Trophoblast cell (in vitro differentiated cells and primary cell): ENCODE data around the gene VIPR1.

Experiments
- DNase-seq, 2 donors: peaks; one replicate each; pipeline ENCODE4 v3.0.0-alpha.2; 2016
- H2AFZ ChIP-seq: 2 replicates; pipeline ENCODE4 v1.6.1; 2013; ENCODE audit warnings: low read length, moderate library complexity, mild to moderate bottlenecking; ENCODE audit not compliant: insufficient read depth, poor library complexity
- H2AK5ac ChIP-seq: 2 replicates; pipeline ENCODE4 v1.6.1; 2013; ENCODE audit warnings: mild to moderate bottlenecking, low read length
- H2BK120ac ChIP-seq: 2 replicates; pipeline ENCODE4 v1.6.1; 2013; ENCODE audit warnings: low read length, mild to moderate bottlenecking, moderate library complexity; ENCODE audit not compliant: insufficient read depth, poor library complexity
- H2BK12ac ChIP-seq: 2 replicates; pipeline ENCODE4 v1.6.1; 2013; ENCODE audit warnings: mild to moderate bottlenecking, low read length, moderate library complexity
- H2BK5ac ChIP-seq: 2 replicates; pipeline ENCODE4 v1.6.1; 2013; ENCODE audit warnings: low read length, low read depth, moderate library complexity, mild to moderate bottlenecking; ENCODE audit not compliant: poor library complexity
- H3K14ac ChIP-seq: 2 replicates; pipeline ENCODE4 v1.6.1; 2013; ENCODE audit warnings: mild to moderate bottlenecking, low read length
- H3K18ac ChIP-seq: 2 replicates; pipeline ENCODE4 v1.6.1; 2013; ENCODE audit warnings: mild to moderate bottlenecking, low read length
- H3K23ac ChIP-seq: 2 replicates; pipeline ENCODE4 v1.6.1; 2013; ENCODE audit warnings: low read length
- H3K27ac ChIP-seq: 2 replicates; pipeline ENCODE4 v1.5.1; 2013; ENCODE audit warnings: low read depth, mild to moderate bottlenecking, inconsistent platforms, low read length, moderate library complexity
- H3K27me3 ChIP-seq: 2 replicates; pipeline ENCODE4 v1.6.1; 2013; ENCODE audit warnings: inconsistent platforms, mild to moderate bottlenecking, low read length, moderate library complexity; ENCODE audit not compliant: insufficient read depth
- H3K36me3 ChIP-seq, 2 experiments: 1 replicate in 1 of 2; 2 replicates in 1 of 2; pipeline ENCODE4 v1.6.1; 2013; ENCODE audit warnings: low read length in 2 of 2, mild to moderate bottlenecking in 2 of 2, moderate library complexity in 1 of 2; ENCODE audit not compliant: insufficient read depth in 2 of 2, control insufficient read depth in 1 of 2
- H3K4ac ChIP-seq: 2 replicates; pipeline ENCODE4 v1.6.1; 2013; ENCODE audit warnings: low read depth, mild to moderate bottlenecking, low read length, moderate library complexity
- H3K4me1 ChIP-seq, 2 experiments: 1 replicate in 1 of 2; 2 replicates in 1 of 2; pipeline ENCODE4 v1.6.1; 2013; ENCODE audit warnings: low read length in 2 of 2, mild to moderate bottlenecking in 2 of 2, moderate library complexity in 1 of 2; ENCODE audit not compliant: insufficient read depth in 2 of 2, control insufficient read depth in 1 of 2
- H3K4me2 ChIP-seq: 2 replicates; pipeline ENCODE4 v1.6.1; 2013; ENCODE audit warnings: inconsistent platforms, mild to moderate bottlenecking, low read length, moderate library complexity
- H3K4me3 ChIP-seq: 2 replicates; pipeline ENCODE4 v1.5.1; 2013; ENCODE audit warnings: mild to moderate bottlenecking, low read depth, low read length, inconsistent platforms
- H3K79me1 ChIP-seq: one replicate; pipeline ENCODE4 v1.6.1; 2013; ENCODE audit warnings: low read length
- H3K79me2 ChIP-seq: 2 replicates; pipeline ENCODE4 v1.6.1; 2013; ENCODE audit warnings: low read length, mild to moderate bottlenecking; ENCODE audit not compliant: control insufficient read depth, insufficient read depth, poor library complexity
- H3K9ac ChIP-seq: 2 replicates; pipeline ENCODE4 v1.6.1; 2013; ENCODE audit warnings: mild to moderate bottlenecking, low read length
- H3K9me3 ChIP-seq: 2 replicates; pipeline ENCODE4 v1.6.1; 2013; ENCODE audit warnings: low read depth, mild to moderate bottlenecking, control low read depth, inconsistent platforms, low read length; ENCODE audit not compliant: insufficient read depth
- H4K12ac ChIP-seq: 2 replicates; pipeline ENCODE4 v1.6.1; 2013; ENCODE audit warnings: low read depth, mild to moderate bottlenecking, low read length, moderate library complexity
- H4K8ac ChIP-seq: 2 replicates; pipeline ENCODE4 v1.6.1; 2013; ENCODE audit warnings: low read depth, mild to moderate bottlenecking, low read length, moderate library complexity
- H4K91ac ChIP-seq: one replicate; pipeline ENCODE4 v1.6.1; 2013; ENCODE audit warnings: low read depth, mild to moderate bottlenecking, low read length, moderate library complexity
- WGBS: extraction: QIAGEN DNeasy Blood & Tissue Kit; methylation state at CpG from one replicate; pipeline ENCODE4 v1.1.7; 2013; ENCODE audit warnings: missing lambda C conversion rate; ENCODE audit not compliant: insufficient read length, insufficient coverage; ENCODE audit errors: extremely low coverage; 5-methylcytosine and 5-hydroxymethylcytosine counted together

Gene VIPR1

DNA sequence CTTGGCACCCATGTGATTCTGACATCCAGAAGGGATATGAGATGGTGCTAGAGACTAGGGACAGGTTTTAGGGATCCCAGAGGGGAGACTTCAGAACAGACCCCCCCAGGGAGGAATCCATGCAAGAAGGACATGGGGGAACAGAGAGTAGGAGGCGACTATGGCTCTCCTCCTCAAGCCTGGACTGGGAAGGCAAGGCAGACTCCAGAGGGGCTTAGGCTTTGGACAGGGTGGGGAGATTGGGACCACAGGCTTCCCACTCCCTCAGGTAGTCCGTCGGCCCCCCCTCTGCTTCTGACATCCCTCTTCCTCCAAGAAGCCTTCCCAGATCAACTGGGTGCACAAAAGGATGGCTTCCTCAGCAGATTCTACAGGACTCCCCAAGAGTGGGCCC lies 3.0 kb upstream of the VIPR1 start:
- no peak overlapping the region for H3K18ac ChIP-seq
- no peak overlapping the region for H4K8ac ChIP-seq
- no peak overlapping the region for H2BK120ac ChIP-seq
- no peak overlapping the region for H2BK12ac ChIP-seq
- H3K4me3 ChIP-seq: no peak overlapping the region
- H3K14ac ChIP-seq: no peak overlapping the region
- H3K79me1 ChIP-seq: peaks cover 8% of the 10 kb centered on the region
- no peaks in the 10 kb centered on the region for H3K36me3 ChIP-seq
- H2AFZ ChIP-seq: no peak overlapping the region
- H3K4me1 ChIP-seq: peaks cover 19 to 20% of the 10 kb centered on the region in 2 experiments
- no peak overlapping the region for H4K91ac ChIP-seq
- no peak overlapping the region for H2BK5ac ChIP-seq
- H3K23ac ChIP-seq: no peak overlapping the region
- H3K4ac ChIP-seq: no peak overlapping the region
- no peak overlapping the region for H2AK5ac ChIP-seq
- no CpG with 5 or more reads among the region's 3 CpGs for WGBS
- H3K4me2 ChIP-seq: no peak overlapping the region
- no peak overlapping the region for H3K27ac ChIP-seq
- H3K27me3 ChIP-seq: peaks cover 5% of the 10 kb centered on the region
- H3K79me2 ChIP-seq: no peaks in the 10 kb centered on the region
- no peaks in the 10 kb centered on the region for H3K9me3 ChIP-seq
- no peak for DNase-seq
- no peak overlapping the region for H4K12ac ChIP-seq
- H3K9ac ChIP-seq: no peak overlapping the region

DNA sequence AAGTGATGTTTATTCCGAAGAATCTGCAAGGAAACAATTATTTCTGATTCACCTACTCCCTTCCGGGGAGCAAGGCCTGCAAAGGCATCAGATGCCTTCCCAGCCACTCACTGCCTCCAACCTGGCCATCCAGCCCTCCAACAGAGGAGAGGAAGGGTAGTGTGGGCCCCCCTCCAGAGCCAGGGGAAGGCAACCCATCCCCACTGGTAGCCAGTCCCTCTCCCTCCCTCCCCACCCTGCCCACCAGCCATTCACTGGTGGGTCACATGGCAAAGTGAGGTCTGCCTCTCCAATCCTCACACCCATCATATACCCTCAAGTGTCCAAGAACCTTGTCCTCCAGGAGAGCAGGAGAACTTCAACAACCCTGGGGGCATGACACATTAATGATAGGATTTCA lies 2.4 kb upstream of the VIPR1 start:
- Histone ChIP-seq H3K4ac (no peak overlapping the region), H3K14ac (no peak overlapping the region), H4K8ac (no peak overlapping the region), H4K12ac (no peak overlapping the region), H3K27ac (no peak overlapping the region), H2AFZ (no peak overlapping the region), H2BK120ac (no peak overlapping the region), H4K91ac (no peak overlapping the region), H3K79me2 (no peaks in the 10 kb centered on the region), H3K36me3 (no peaks in the 10 kb centered on the region), H3K4me3 (no peak overlapping the region), H2BK5ac (no peak overlapping the region), H3K27me3 (peaks cover 5% of the 10 kb centered on the region), H3K4me2 (no peak overlapping the region), H3K9me3 (no peaks in the 10 kb centered on the region), H3K9ac (no peak overlapping the region), H3K23ac (no peak overlapping the region), H3K18ac (no peak overlapping the region), H3K79me1 (peaks cover 8% of the 10 kb centered on the region), H2AK5ac (no peak overlapping the region), H3K4me1 (peaks cover 19 to 20% of the 10 kb centered on the region in 2 experiments), H2BK12ac (no peak overlapping the region)
- WGBS: no CpG with 5 or more reads among the region's 2 CpGs
- no peak for DNase-seq

DNA sequence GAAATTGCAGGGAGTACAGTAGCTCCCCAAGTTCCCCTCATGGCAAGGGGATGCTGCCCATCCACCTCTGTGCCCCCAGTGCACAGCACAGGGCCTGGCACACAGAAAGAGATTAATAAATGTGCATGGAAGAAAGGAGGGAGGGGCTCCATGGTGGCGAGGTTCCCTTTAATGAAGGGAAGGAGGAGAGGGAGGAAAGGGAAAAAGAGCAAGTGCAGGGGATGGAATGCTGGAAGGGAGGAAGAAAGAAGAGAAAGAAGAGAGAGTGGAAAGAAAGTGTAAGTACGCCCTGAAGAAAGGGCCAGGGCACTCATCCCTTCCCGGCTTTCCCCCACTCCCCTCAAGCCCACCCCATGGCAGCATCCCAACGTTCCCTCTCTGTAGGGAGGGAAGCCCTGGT lies 1.5 kb upstream of the VIPR1 start:
- H3K18ac ChIP-seq: no peak overlapping the region
- no peak for DNase-seq
- H3K4me2 ChIP-seq: peak overlapping the region; percentile 70
- H4K12ac ChIP-seq: no peak overlapping the region
- H3K4me3 ChIP-seq: no peak overlapping the region
- no peaks in the 10 kb centered on the region for H3K36me3 ChIP-seq
- H2BK120ac ChIP-seq: no peak overlapping the region
- no peak overlapping the region for H3K14ac ChIP-seq
- H2AK5ac ChIP-seq: no peak overlapping the region
- H3K4me1 ChIP-seq: peaks cover 19 to 20% of the 10 kb centered on the region in 2 experiments
- H3K9me3 ChIP-seq: no peaks in the 10 kb centered on the region
- H4K8ac ChIP-seq: no peak overlapping the region
- H3K23ac ChIP-seq: no peak overlapping the region
- H3K4ac ChIP-seq: no peak overlapping the region
- H4K91ac ChIP-seq: no peak overlapping the region
- no peak overlapping the region for H2BK5ac ChIP-seq
- H3K27me3 ChIP-seq: peaks cover 5% of the 10 kb centered on the region
- H2AFZ ChIP-seq: no peak overlapping the region
- no peak overlapping the region for H2BK12ac ChIP-seq
- H3K79me2 ChIP-seq: no peaks in the 10 kb centered on the region
- H3K9ac ChIP-seq: no peak overlapping the region
- H3K79me1 ChIP-seq: peaks cover 8% of the 10 kb centered on the region
- no peak overlapping the region for H3K27ac ChIP-seq
- WGBS: no CpG with 5 or more reads among the region's 4 CpGs

DNA sequence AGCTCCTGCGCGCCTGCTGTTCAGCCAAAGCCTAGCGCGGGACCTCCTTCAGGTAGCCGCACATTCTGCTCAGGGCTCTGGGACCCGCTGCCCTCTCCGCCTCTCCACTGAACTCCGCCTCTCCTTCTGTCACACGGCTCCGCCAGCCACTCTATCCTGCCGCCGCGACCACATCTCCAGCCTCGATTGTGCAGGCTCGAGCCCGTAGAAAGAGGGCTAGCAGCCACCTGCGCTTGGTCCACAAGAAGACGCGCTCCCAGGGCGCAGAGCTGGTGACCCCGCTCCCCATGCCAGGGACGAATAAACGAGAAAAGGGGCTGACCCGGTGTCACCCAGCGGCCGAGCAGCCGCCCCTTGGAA lies 1.1 kb upstream of the VIPR1 start:
- no CpG with 5 or more reads among the region's 27 CpGs for WGBS
- H4K91ac ChIP-seq: no peak overlapping the region

More for the DNA sequence above, 1.1 kb upstream of the VIPR1 start:
- no peak overlapping the region for H3K4me3 ChIP-seq
- H3K18ac ChIP-seq: no peak overlapping the region
- DNase-seq: peak in 1 of 2 donors; percentile 14
- no peaks in the 10 kb centered on the region for H3K9me3 ChIP-seq
- no peaks in the 10 kb centered on the region for H3K36me3 ChIP-seq
- H3K4me2 ChIP-seq: peak overlapping the region; percentile 70
- H3K27me3 ChIP-seq: peaks cover 5% of the 10 kb centered on the region
- H2BK5ac ChIP-seq: no peak overlapping the region
- H2BK120ac ChIP-seq: no peak overlapping the region
- H3K27ac ChIP-seq: no peak overlapping the region
- no peaks in the 10 kb centered on the region for H3K79me2 ChIP-seq
- H4K12ac ChIP-seq: no peak overlapping the region
- peak overlapping the region; percentile 8 for H4K8ac ChIP-seq
- H3K23ac ChIP-seq: no peak overlapping the region
- H2AFZ ChIP-seq: peak overlapping the region; percentile 86
- no peak overlapping the region for H3K14ac ChIP-seq
- H2AK5ac ChIP-seq: no peak overlapping the region
- H3K9ac ChIP-seq: no peak overlapping the region
- peaks cover 8% of the 10 kb centered on the region for H3K79me1 ChIP-seq
- H3K4me1 ChIP-seq: peaks cover 19 to 20% of the 10 kb centered on the region in 2 experiments
- H2BK12ac ChIP-seq: no peak overlapping the region
- no peak overlapping the region for H3K4ac ChIP-seq
